K562 (cell line): Measurements from ENCODE around the gene RPTOR. TPM values are rescaled to one million over a fixed set of nuclear protein-coding genes. Genes with fewer than 3 reads are reported as not detected.

Experiments used
- ATAC-seq: fragments of 200-7000 bp; cut with Tn5 transposase; 3 replicates; pipeline ENCODE4 v1.9.1; 2020; ENCODE audit warnings: moderate library complexity
- BruUV-seq: library from RNA; stranded (reverse); fragments of 400-500 nt; replicated peaks from 2 replicates; lab custom pipeline; 2021; lab: Mats Ljungman, UMichigan
- CTCF ChIA-PET: fragments of 300-600 bp; formaldehyde crosslinking; extraction: SDS; loops from one replicate; lab custom pipeline; 2021; ENCODE audit warnings: low intra/inter-chr PET ratio; lab: Yijun Ruan, JAX
- POLR2A ChIA-PET: fragments of 300-600, 350-650 bp; sonication (Branson Sonifier 250); formaldehyde crosslinking; extraction: SDS; loops from one replicate; lab custom pipeline; 2021; ENCODE audit warnings: antibody characterized with exemption, inconsistent platforms; lab: Yijun Ruan, JAX
- DNase-seq, 4 experiments: peaks; one replicate each; pipeline versions ENCODE4 v3.0.0 to v3.0.0-alpha.2; 2011 to 2018; ENCODE audit warnings: low spot score in 3 of 4, mixed read lengths in 3 of 4; ENCODE audit errors: extremely low read depth in 1 of 4
- FAIRE-seq: peaks from 2 replicates; lab custom pipeline; 2011; peaks lifted over from hg19 to GRCh38; lab: Jason Lieb, UNC
- H2AFZ ChIP-seq: 2 replicates; pipeline ENCODE4 v1.6.0; 2011; ENCODE audit warnings: low read depth, low read length, control low read depth, inconsistent platforms
- H3K27ac ChIP-seq: fragments of 200-600 bp; 3 replicates; pipeline ENCODE4 v1.8.0; 2011; ENCODE audit warnings: low read depth, mild to moderate bottlenecking, control low read depth, inconsistent platforms, low read length, moderate library complexity, mixed read lengths; ENCODE audit errors: extremely low read depth
- H3K27me3 ChIP-seq, 2 experiments: fragments of 300-600 bp in 1 of 2; 2 replicates in 1 of 2; 3 replicates in 1 of 2; pipeline versions ENCODE4 v1.6.0 to v1.8.0; 2011; ENCODE audit warnings: inconsistent platforms in 2 of 2, low read length in 2 of 2, mild to moderate bottlenecking in 1 of 2, mixed read lengths in 1 of 2, moderate library complexity in 1 of 2; ENCODE audit not compliant: control insufficient read depth in 2 of 2, insufficient read depth in 2 of 2
- H3K36me3 ChIP-seq: fragments of 300-600 bp; 3 replicates; pipeline ENCODE4 v1.8.0; 2011; ENCODE audit warnings: mild to moderate bottlenecking, low read length, inconsistent platforms; ENCODE audit not compliant: control insufficient read depth, insufficient read depth
- H3K4me1 ChIP-seq, 2 experiments: fragments of 200-600 bp in 1 of 2; replicated peaks in 1 of 2; 2 replicates in 1 of 2; 3 replicates in 1 of 2; pipeline versions ENCODE4 v1.5.1 to v1.8.0; 2011; ENCODE audit warnings: inconsistent platforms in 2 of 2, low read length in 2 of 2, mild to moderate bottlenecking in 1 of 2, mixed read lengths in 1 of 2, moderate library complexity in 1 of 2; ENCODE audit not compliant: control insufficient read depth in 2 of 2, insufficient read depth in 2 of 2
- H3K4me2 ChIP-seq: 2 replicates; pipeline ENCODE4 v1.6.1; 2011; ENCODE audit warnings: low read length, control low read depth, inconsistent platforms, mixed read lengths; ENCODE audit not compliant: insufficient read depth
- H3K4me3 ChIP-seq: fragments of 200-600 bp; sonication (generic), shearing (Covaris generic); 2 replicates; pipeline ENCODE4 v1.5.1; 2016; ENCODE audit warnings: control low read depth, inconsistent platforms
- H3K79me2 ChIP-seq: fragments of 200-600 bp; 3 replicates; pipeline ENCODE4 v1.8.0; 2011; ENCODE audit warnings: low read length, inconsistent platforms; ENCODE audit not compliant: control insufficient read depth, insufficient read depth
- H3K9ac ChIP-seq, 2 experiments: 2 replicates each; pipeline versions ENCODE4 v1.6.0 to v1.6.1; 2011; ENCODE audit warnings: low read depth in 2 of 2, low read length in 2 of 2, control low read depth in 1 of 2, inconsistent platforms in 1 of 2, mild to moderate bottlenecking in 1 of 2, mixed read lengths in 1 of 2; ENCODE audit not compliant: insufficient read depth in 1 of 2
- H3K9me1 ChIP-seq: one replicate; pipeline ENCODE4 v1.6.0; 2011; ENCODE audit warnings: inconsistent platforms, mild to moderate bottlenecking, low read length, moderate library complexity; ENCODE audit not compliant: control insufficient read depth, insufficient read depth
- H3K9me3 ChIP-seq: replicated peaks from 2 replicates; pipeline ENCODE4 v1.5.1; 2011; ENCODE audit warnings: low read depth, low read length, inconsistent platforms; ENCODE audit not compliant: control insufficient read depth, insufficient read depth
- H4K20me1 ChIP-seq: replicated peaks from 2 replicates; pipeline ENCODE4 v1.6.1; 2011; ENCODE audit warnings: low read length, inconsistent platforms, mixed read lengths; ENCODE audit not compliant: control insufficient read depth, insufficient read depth
- FOSL1 ChIP-seq: fragments of 200-800 bp; sonication (Bioruptor generic); conservative IDR thresholded peaks from 2 replicates; pipeline ENCODE4 v1.6.1; 2016; ENCODE audit warnings: missing genetic modification characterization, missing compliant biosample characterization
- GABPB1 ChIP-seq: sonication (generic); formaldehyde crosslinking; IDR thresholded peaks from 2 replicates; pipeline ENCODE4 v1.8.0; 2022; ENCODE audit warnings: mild to moderate bottlenecking, missing genetic modification reagents
- GTF2B ChIP-seq: IDR thresholded peaks from 2 replicates; pipeline ENCODE4 v1.6.1; 2011; ENCODE audit not compliant: insufficient read length; ENCODE audit errors: extremely low read depth
- GTF2F1 ChIP-seq: IDR thresholded peaks from 2 replicates; pipeline ENCODE4 v1.6.1; 2011; ENCODE audit warnings: low read depth, low read length, improper control_type of control experiment
- MBD2 ChIP-seq: sonication (generic); IDR thresholded peaks from 2 replicates; pipeline ENCODE4 v1.6.1; 2016; ENCODE audit warnings: low read depth, borderline replicate concordance
- MCM3 ChIP-seq: fragments of 450-650 bp; IDR thresholded peaks from 2 replicates; pipeline ENCODE4 v1.6.1; 2016
- NEUROD1 ChIP-seq: fragments of 150-350 bp; IDR thresholded peaks from 2 replicates; pipeline ENCODE4 v1.6.1; 2014; ENCODE audit warnings: borderline replicate concordance, low read length, low read depth; ENCODE audit not compliant: partially characterized antibody
- SFPQ ChIP-seq: fragments of 200-400 bp; formaldehyde crosslinking; IDR thresholded peaks from 2 replicates; pipeline ENCODE4 v1.6.1; 2017; ENCODE audit warnings: mild to moderate bottlenecking, low read depth, low read length, moderate library complexity
- SMARCE1 ChIP-seq: fragments of 450-650 bp; IDR thresholded peaks from 2 replicates; pipeline ENCODE4 v1.7.1; 2016; ENCODE audit warnings: mild to moderate bottlenecking
- SP2 ChIP-seq: IDR thresholded peaks from 2 replicates; pipeline ENCODE4 v1.6.1; 2011; ENCODE audit warnings: mild to moderate bottlenecking, low read depth, low read length, moderate library complexity; ENCODE audit not compliant: poor library complexity, severe bottlenecking; ENCODE audit errors: extremely low read depth
- SRSF3 ChIP-seq: fragments of 200-400 bp; formaldehyde crosslinking; IDR thresholded peaks from 2 replicates; pipeline ENCODE4 v1.6.1; 2016; ENCODE audit warnings: mild to moderate bottlenecking, low read length, moderate library complexity; ENCODE audit not compliant: insufficient read depth
- ZBTB26 ChIP-seq: fragments of 450-650 bp; formaldehyde crosslinking; IDR thresholded peaks from 2 replicates; pipeline ENCODE4 v1.4.0; 2022; ENCODE audit warnings: missing genetic modification characterization
- ZNF274 ChIP-seq: IDR thresholded peaks from 2 replicates; pipeline ENCODE4 v1.6.1; 2011; ENCODE audit warnings: low read depth, mild to moderate bottlenecking, low read length, moderate library complexity, borderline replicate concordance
- ZNF655 ChIP-seq: fragments of 250-450 bp; sonication (Bioruptor Pico); IDR thresholded peaks from 2 replicates; pipeline ENCODE4 v1.5.0; 2021
- WGBS: fragments of 100-300 bp; shearing (Covaris generic); methylation state at CpG from one replicate; pipeline ENCODE4 v1.1.6; 2016; ENCODE audit warnings: low coverage, mixed read lengths; ENCODE audit not compliant: insufficient coverage; ENCODE audit errors: missing lambda C conversion rate; 5-methylcytosine and 5-hydroxymethylcytosine counted together
- in situ Hi-C: fragments of 300-500 bp; cut with MboI; formaldehyde crosslinking; loops from 4 replicates; pipeline ENCODE4 v1.15.0; 2018; ENCODE audit warnings: inconsistent platforms, mixed read lengths
- intact Hi-C: fragments of 100-400 bp; cut with micrococcal nuclease; formaldehyde crosslinking; loops from 2 replicates; pipeline ENCODE4 v1.14.2; 2022
- polyA plus RNA-seq, 8 experiments: library from polyadenylated mRNA; depleted of rRNA in 4 of 8; stranded (reverse) in 5 of 8; unstranded in 3 of 8; fragments of >200 nt; fragmentation: Nextera tagmentation in 2 of 8; fragmentation: Illumina TruSeq in 1 of 8; extraction: Ambion mirVana in 2 of 8; extraction: Trizol in 1 of 8; gene quantifications; 2 replicates each; pipeline versions ENCODE4 v1.2.1 to v1.2.3, GENCODE V29; 2011 to 2014; ENCODE audit warnings: inconsistent platforms in 1 of 8, missing spikeins in 1 of 8
- total RNA-seq, 7 experiments: library from RNA; depleted of rRNA in 6 of 7; stranded (reverse); fragments of >200 nt in 6 of 7; fragmentation: Illumina TruSeq in 2 of 7; extraction: Trizol in 2 of 7; gene quantifications; 2 replicates each; pipeline versions ENCODE4 v1.2.1 to v1.2.3, GENCODE V29; 2011 to 2021; ENCODE audit warnings: low replicate concordance in 1 of 7

Gene RPTOR
- total and polyA plus RNA-seq, 9 of the 15 experiments (the other 6 are each of a cell fraction or from before 2014, with no cell fraction given), result 0.24 to 54.1 (median 10.2) TPM

GRCh38 chr17:80517641-80518040 lies 27.0 kb upstream of the RPTOR start:
- no peak overlapping the region for H3K27ac ChIP-seq
- 0% methylated on average over 3 of the region's 3 CpGs for WGBS
- TF ChIP-seq SMARCE1, result no peak
- no peak for TF ChIP-seq MCM3
- TF ChIP-seq ZBTB26 (CRISPR knock-in tag), result no peak
- no peak for TF ChIP-seq ZNF274
- TF ChIP-seq GTF2B, result no peak
- no peak for TF ChIP-seq SRSF3
- TF ChIP-seq GABPB1 (CRISPR knock-in tag), result no peak
- no peak for TF ChIP-seq ZNF655 (CRISPR knock-in tag)
- no peak for TF ChIP-seq SP2
- TF ChIP-seq SFPQ, result no peak
- TF ChIP-seq GTF2F1, result no peak
- TF ChIP-seq NEUROD1, result no peak
- no peak for TF ChIP-seq MBD2
- no peak for TF ChIP-seq FOSL1 (tag)
- no peaks in the 10 kb centered on the region for H3K9me3 ChIP-seq
- ATAC-seq, result no peak
- H3K9me1 ChIP-seq, result no peaks in the 10 kb centered on the region
- no peak overlapping the region for H3K4me2 ChIP-seq
- H3K9ac ChIP-seq, result no peak overlapping the region
- no peaks in the 10 kb centered on the region for H3K4me1 ChIP-seq
- in situ Hi-C loops, result no loop called here
- H3K27me3 ChIP-seq, result peaks cover 65 to 83% of the 10 kb centered on the region in 2 experiments
- POLR2A ChIA-PET, result no interaction called here
- H3K36me3 ChIP-seq, result no peaks in the 10 kb centered on the region
- H2AFZ ChIP-seq, result no peak overlapping the region
- intact Hi-C loops, result no loop called here
- H4K20me1 ChIP-seq, result peaks cover 10% of the 10 kb centered on the region; the same call in 1 of the 2 replicates
- H3K79me2 ChIP-seq, result no peaks in the 10 kb centered on the region
- DNase-seq, result no peak
- CTCF ChIA-PET, result no interaction called here
- no peak for FAIRE-seq
- H3K4me3 ChIP-seq, result no peak overlapping the region
- no TSS peak for BruUV-seq
